HEK293 (cell line): ENCODE measurements around the gene UGT1A9.

Experiments
- CTCF ChIA-PET: fragments of 350-600 bp; formaldehyde crosslinking; extraction: SDS; loops from one replicate; lab custom pipeline; 2021; ENCODE audit warnings: antibody characterized with exemption; lab: Yijun Ruan, JAX
- POLR2A ChIA-PET: fragments of 300-600 bp; formaldehyde crosslinking; extraction: SDS; loops from one replicate; lab custom pipeline; 2020; ENCODE audit warnings: antibody characterized with exemption, inconsistent platforms; lab: Yijun Ruan, JAX
- H3K27ac ChIP-seq: fragments of 200-500 bp; sonication (Bioruptor generic); 2 replicates; pipeline ENCODE4 v1.5.1; 2014; ENCODE audit warnings: low read depth, low read length, control low read depth, inconsistent platforms; ENCODE audit errors: extremely low read depth
- H3K36me3 ChIP-seq, 2 experiments: fragments of 200-500 bp in 1 of 2; sonication (Bioruptor generic) in 1 of 2; 1 replicate in 1 of 2; 2 replicates in 1 of 2; pipeline ENCODE4 v1.5.1; 2014 to 2017; ENCODE audit warnings: inconsistent platforms in 2 of 2, low read length in 2 of 2; ENCODE audit not compliant: control insufficient read depth in 2 of 2, insufficient read depth in 1 of 2
- H3K4me1 ChIP-seq: fragments of 200-500 bp; sonication (Bioruptor generic); 2 replicates; pipeline ENCODE4 v1.5.1; 2014; ENCODE audit warnings: mild to moderate bottlenecking, low read length, inconsistent platforms; ENCODE audit not compliant: control insufficient read depth, insufficient read depth
- H3K4me3 ChIP-seq: 2 replicates; pipeline ENCODE4 v1.5.1; 2011; ENCODE audit warnings: low read depth, mild to moderate bottlenecking, control low read depth, low read length, moderate library complexity
- H3K9me3 ChIP-seq: fragments of 200-500 bp; sonication (Bioruptor generic); 2 replicates; pipeline ENCODE4 v1.5.1; 2014; ENCODE audit warnings: low read depth, low read length, inconsistent platforms; ENCODE audit not compliant: control insufficient read depth, insufficient read depth
- GLI2 ChIP-seq: fragments of 450-650 bp; formaldehyde crosslinking; IDR thresholded peaks from 2 replicates; pipeline ENCODE4; 2017; ENCODE audit warnings: missing biosample characterization, missing genetic modification characterization, low read depth, borderline replicate concordance
- HOXA7 ChIP-seq: sonication (generic); formaldehyde crosslinking; IDR thresholded peaks from 2 replicates; pipeline ENCODE4 v1.8.1; 2022; ENCODE audit warnings: missing genetic modification reagents, borderline replicate concordance
- KLF16 ChIP-seq: fragments of 450-650 bp; formaldehyde crosslinking; IDR thresholded peaks from 2 replicates; pipeline ENCODE4 v1.5.1; 2017; ENCODE audit warnings: missing biosample characterization, missing genetic modification characterization
- SETDB1 ChIP-seq: IDR thresholded peaks from one replicate; pipeline ENCODE4 v1.6.1; 2017; ENCODE audit warnings: mild to moderate bottlenecking, low read length, moderate library complexity, mixed read lengths; ENCODE audit not compliant: insufficient read length
- TSHZ1 ChIP-seq: fragments of 450-650 bp; formaldehyde crosslinking; IDR thresholded peaks from 2 replicates; pipeline ENCODE4 v1.5.1; 2016; ENCODE audit warnings: missing biosample characterization, missing genetic modification characterization, borderline replicate concordance
- ZFHX2 ChIP-seq: fragments of 450-650 bp; formaldehyde crosslinking; conservative IDR thresholded peaks from 2 replicates; pipeline ENCODE4 v1.5.1; 2016; ENCODE audit warnings: missing biosample characterization, missing genetic modification characterization
- ZNF155 ChIP-seq: fragments of 450-650 bp; formaldehyde crosslinking; IDR thresholded peaks from 2 replicates; pipeline ENCODE4 v1.5.1; 2016; ENCODE audit warnings: missing biosample characterization, missing genetic modification characterization
- ZNF174 ChIP-seq: fragments of 450-650 bp; formaldehyde crosslinking; IDR thresholded peaks from 2 replicates; pipeline ENCODE4 v1.5.0; 2017; ENCODE audit warnings: missing biosample characterization, mild to moderate bottlenecking, missing genetic modification characterization
- ZNF19 ChIP-seq: fragments of 450-650 bp; formaldehyde crosslinking; IDR thresholded peaks from 2 replicates; pipeline ENCODE4; 2016; ENCODE audit warnings: missing biosample characterization, missing genetic modification characterization, low read depth
- ZNF24 ChIP-seq: fragments of 450-650 bp; formaldehyde crosslinking; IDR thresholded peaks from 2 replicates; pipeline ENCODE4 v1.5.1; 2016; ENCODE audit warnings: missing biosample characterization, missing genetic modification characterization
- ZNF280D ChIP-seq: fragments of 450-650 bp; formaldehyde crosslinking; IDR thresholded peaks from 2 replicates; pipeline ENCODE4 v1.5.1; 2016; ENCODE audit warnings: missing biosample characterization, missing genetic modification characterization
- ZNF302 ChIP-seq: fragments of 450-650 bp; formaldehyde crosslinking; IDR thresholded peaks from 2 replicates; pipeline ENCODE4 v1.5.1; 2016; ENCODE audit warnings: missing biosample characterization, missing genetic modification characterization, low read depth
- ZNF37A ChIP-seq: fragments of 450-650 bp; IDR thresholded peaks from 2 replicates; pipeline ENCODE4 v1.5.1; 2018; ENCODE audit warnings: missing biosample characterization, missing genetic modification characterization
- ZNF426 ChIP-seq: fragments of 450-650 bp; formaldehyde crosslinking; IDR thresholded peaks from 2 replicates; pipeline ENCODE4 v1.5.1; 2017; ENCODE audit warnings: missing biosample characterization, missing genetic modification characterization, mild to moderate bottlenecking, inconsistent platforms, moderate library complexity
- ZNF510 ChIP-seq: fragments of 450-650 bp; formaldehyde crosslinking; IDR thresholded peaks from 2 replicates; pipeline ENCODE4 v1.5.1; 2018; ENCODE audit warnings: mild to moderate bottlenecking, missing genetic modification characterization, missing biosample characterization; ENCODE audit not compliant: insufficient replicate concordance
- ZNF529 ChIP-seq: fragments of 450-650 bp; formaldehyde crosslinking; IDR thresholded peaks from 2 replicates; pipeline ENCODE4 v1.5.1; 2017; ENCODE audit warnings: missing genetic modification characterization, missing biosample characterization; ENCODE audit not compliant: insufficient replicate concordance
- ZNF548 ChIP-seq: fragments of 450-650 bp; formaldehyde crosslinking; IDR thresholded peaks from 2 replicates; pipeline ENCODE4 v1.5.1; 2016; ENCODE audit warnings: missing biosample characterization, missing genetic modification characterization
- ZNF629 ChIP-seq: fragments of 450-650 bp; formaldehyde crosslinking; IDR thresholded peaks from 2 replicates; pipeline ENCODE4 v1.5.1; 2017; ENCODE audit warnings: missing biosample characterization, missing genetic modification characterization
- ZNF664 ChIP-seq: fragments of 450-650 bp; formaldehyde crosslinking; IDR thresholded peaks from 2 replicates; pipeline ENCODE4 v1.5.1; 2016; ENCODE audit warnings: missing biosample characterization, missing genetic modification characterization
- ZNF777 ChIP-seq: fragments of 450-650 bp; formaldehyde crosslinking; IDR thresholded peaks from 2 replicates; pipeline ENCODE4 v1.5.1; 2017; ENCODE audit warnings: missing biosample characterization, missing genetic modification characterization, borderline replicate concordance
- TF ChIP-seq, protein P1 (sequence below): fragments of 450-650 bp; formaldehyde crosslinking; IDR thresholded peaks from 2 replicates; pipeline ENCODE4 v1.5.1; 2016; ENCODE audit warnings: missing biosample characterization, missing genetic modification characterization
- TF ChIP-seq, protein P2 (sequence below): sonication (generic); formaldehyde crosslinking; IDR thresholded peaks from 2 replicates; pipeline ENCODE4 v1.8.1; 2022; ENCODE audit warnings: mild to moderate bottlenecking, moderate library complexity, missing genetic modification reagents

UGT1A9 gene

GRCh38 chr2:233689031-233689430, 17.3 kb downstream of the UGT1A9 start (continued):
- TF ChIP-seq TSHZ1 (tag by site-specific recombination) (no peak), ZFHX2 (tag by site-specific recombination) (no peak), ZNF19 (tag by site-specific recombination) (no peak), ZNF280D (tag by site-specific recombination) (no peak), ZNF426 (tag by site-specific recombination) (no peak), ZNF37A (tag by site-specific recombination) (no peak)
- TF ChIP-seq, protein P1, sequence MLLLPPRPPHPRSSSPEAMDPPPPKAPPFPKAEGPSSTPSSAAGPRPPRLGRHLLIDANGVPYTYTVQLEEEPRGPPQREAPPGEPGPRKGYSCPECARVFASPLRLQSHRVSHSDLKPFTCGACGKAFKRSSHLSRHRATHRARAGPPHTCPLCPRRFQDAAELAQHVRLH (tag by site-specific recombination) = no peak

DNA sequence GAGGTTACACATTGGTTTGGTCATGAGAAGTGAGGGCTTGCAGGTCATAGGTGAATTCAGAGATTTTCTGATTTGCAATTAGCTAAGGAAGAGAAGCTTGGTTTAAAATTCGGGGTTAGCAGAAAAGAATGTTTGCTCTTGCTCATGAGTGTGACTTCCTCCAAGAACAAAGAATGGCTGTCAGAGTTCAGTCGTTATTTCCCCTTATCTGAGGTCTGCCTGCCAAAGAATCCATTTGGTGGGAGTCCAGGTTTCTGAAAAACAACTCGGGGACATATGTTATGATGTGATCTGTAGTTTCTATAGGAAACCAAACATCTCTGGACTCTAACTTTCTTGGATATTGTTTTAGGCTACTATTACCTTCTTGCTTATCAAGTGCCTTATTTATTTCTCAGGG, 17.8 kb downstream of the UGT1A9 start:
- TF ChIP-seq KLF16 (no peak), ZNF174 (tag by site-specific recombination) (no peak), ZNF24 (no peak), ZNF777 (tag by site-specific recombination) (no peak), ZNF664 (tag by site-specific recombination) (no peak), ZNF548 (tag by site-specific recombination) (no peak), GLI2 (tag by site-specific recombination) (no peak), HOXA7 (CRISPR knock-in tag) (no peak), ZNF302 (tag by site-specific recombination) (no peak), ZNF510 (tag by site-specific recombination) (no peak), SETDB1 (no peak), ZNF155 (tag by site-specific recombination) (no peak), ZNF629 (tag by site-specific recombination) (no peak), ZNF529 (tag by site-specific recombination) (no peak)
- TF ChIP-seq, protein P2, sequence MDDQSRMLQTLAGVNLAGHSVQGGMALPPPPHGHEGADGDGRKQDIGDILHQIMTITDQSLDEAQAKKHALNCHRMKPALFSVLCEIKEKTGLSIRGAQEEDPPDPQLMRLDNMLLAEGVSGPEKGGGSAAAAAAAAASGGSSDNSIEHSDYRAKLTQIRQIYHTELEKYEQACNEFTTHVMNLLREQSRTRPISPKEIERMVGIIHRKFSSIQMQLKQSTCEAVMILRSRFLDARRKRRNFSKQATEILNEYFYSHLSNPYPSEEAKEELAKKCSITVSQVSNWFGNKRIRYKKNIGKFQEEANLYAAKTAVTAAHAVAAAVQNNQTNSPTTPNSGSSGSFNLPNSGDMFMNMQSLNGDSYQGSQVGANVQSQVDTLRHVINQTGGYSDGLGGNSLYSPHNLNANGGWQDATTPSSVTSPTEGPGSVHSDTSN = no peak
- no peak overlapping the region for H3K27ac ChIP-seq
- no peak overlapping the region for H3K4me3 ChIP-seq
- no peaks in the 10 kb centered on the region for H3K4me1 ChIP-seq
- no peaks in the 10 kb centered on the region for H3K9me3 ChIP-seq
- ChIA-PET CTCF (interaction anchor here (1.8 kb wide), 1 partner anchor 22 kb away, joined by 5 read pairs; no protein-coding TSS in a partner anchor), POLR2A (no interaction called here)
- no peaks in the 10 kb centered on the region for H3K36me3 ChIP-seq
